Measurements from ENCODE around the gene BRF1. TPM values are rescaled to one million over a fixed set of nuclear protein-coding genes. Genes with fewer than 3 reads are reported as not detected.

BRF1 gene
- total RNA-seq, 1 donor from 2014 or later = 47.7 TPM

GRCh38 chr14:105258846-105259245 lies 42.0 kb downstream of the BRF1 start:
- no peaks in the 10 kb centered on the region for H3K36me3 Mint-ChIP-seq
- no peak for DNase-seq (ENCODE audit: extremely low spot score, unreplicated experiment)
- TF ChIP-seq CTCF (conservative IDR thresholded peaks at IDR 0.05) = no peak
- peak overlapping the region; percentile 66 for H3K27ac Mint-ChIP-seq
- H3K4me3 Mint-ChIP-seq = no peak overlapping the region
- no peaks in the 10 kb centered on the region for H3K9me3 Mint-ChIP-seq
- H3K27me3 Mint-ChIP-seq = no peaks in the 10 kb centered on the region
- H3K4me1 Mint-ChIP-seq (ENCODE audit: unreplicated experiment) = no peaks in the 10 kb centered on the region

DNA sequence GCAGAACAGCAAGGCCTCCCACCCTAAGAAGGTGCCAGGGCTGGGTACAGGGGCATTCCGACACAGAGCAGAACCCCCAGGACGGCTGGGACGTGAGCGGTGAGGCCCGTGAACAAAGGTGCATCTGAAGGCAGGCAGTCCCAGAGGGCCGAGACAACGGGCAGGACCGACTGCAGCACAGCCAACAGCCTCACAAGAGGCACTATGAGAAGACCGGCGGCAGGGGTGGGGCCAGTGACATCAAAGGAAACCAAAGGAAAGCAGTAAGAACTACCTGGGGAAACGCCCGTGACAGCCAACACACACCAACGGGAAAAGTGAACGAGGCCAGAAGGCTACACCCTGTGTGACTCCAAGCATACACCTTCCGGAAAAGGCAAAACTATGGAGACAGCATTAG lies 43.3 kb downstream of the BRF1 start:
- no peak for DNase-seq (ENCODE audit: extremely low spot score, unreplicated experiment)
- no peaks in the 10 kb centered on the region for H3K9me3 Mint-ChIP-seq
- no peak overlapping the region for H3K27ac Mint-ChIP-seq
- H3K27me3 Mint-ChIP-seq = no peaks in the 10 kb centered on the region
- no peaks in the 10 kb centered on the region for H3K4me1 Mint-ChIP-seq (ENCODE audit: unreplicated experiment)
- no peak overlapping the region for H3K4me3 Mint-ChIP-seq
- no peaks in the 10 kb centered on the region for H3K36me3 Mint-ChIP-seq
- no peak for TF ChIP-seq CTCF (conservative IDR thresholded peaks at IDR 0.05)

- H3K27ac Mint-ChIP-seq = no peak overlapping the region
- no peaks in the 10 kb centered on the region for H3K27me3 Mint-ChIP-seq
- no peaks in the 10 kb centered on the region for H3K9me3 Mint-ChIP-seq
- no peaks in the 10 kb centered on the region for H3K36me3 Mint-ChIP-seq
- DNase-seq (ENCODE audit: extremely low spot score, unreplicated experiment) = no peak
- no peak for TF ChIP-seq CTCF (conservative IDR thresholded peaks at IDR 0.05)
- no peak overlapping the region for H3K4me3 Mint-ChIP-seq
- H3K4me1 Mint-ChIP-seq (ENCODE audit: unreplicated experiment) = no peaks in the 10 kb centered on the region
These were observed 44.4 kb downstream of the BRF1 start for GRCh38 chr14:105256292-105256960.

- Mint-ChIP-seq H3K27ac (no peak overlapping the region), H3K27me3 (no peaks in the 10 kb centered on the region), H3K4me3 (no peak overlapping the region), H3K36me3 (no peaks in the 10 kb centered on the region), H3K4me1 (ENCODE audit: unreplicated experiment) (peaks cover 8% of the 10 kb centered on the region), H3K9me3 (no peaks in the 10 kb centered on the region)
- no peak for TF ChIP-seq CTCF (conservative IDR thresholded peaks at IDR 0.05)
- no peak for DNase-seq (ENCODE audit: extremely low spot score, unreplicated experiment)
These were observed 45.7 kb downstream of the BRF1 start for GRCh38 chr14:105255021-105255507.

DNA sequence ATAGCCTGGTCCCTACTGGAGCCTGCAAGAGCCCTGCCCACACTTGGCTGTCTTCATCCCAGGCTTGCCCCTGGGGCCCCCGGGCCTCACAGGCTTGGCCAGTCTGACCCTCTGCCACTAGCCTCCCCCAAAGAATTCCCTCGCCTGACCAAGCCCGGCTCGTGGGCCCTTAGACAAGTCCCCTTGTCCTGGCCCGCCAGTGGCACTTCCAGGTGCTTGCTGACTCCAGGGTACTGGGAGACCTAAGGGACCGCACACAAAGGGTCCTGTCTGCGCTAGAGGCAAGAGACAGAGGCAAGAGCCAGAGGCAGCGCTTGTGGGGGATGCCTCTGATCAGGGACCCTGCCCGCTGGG lies 47.5 kb downstream of the BRF1 start:
- peak; percentile 64 for DNase-seq (ENCODE audit: extremely low spot score, unreplicated experiment)
- H3K27ac Mint-ChIP-seq = no peak overlapping the region
- no peaks in the 10 kb centered on the region for H3K36me3 Mint-ChIP-seq
- peaks cover 12% of the 10 kb centered on the region for H3K4me1 Mint-ChIP-seq (ENCODE audit: unreplicated experiment)
- TF ChIP-seq CTCF (conservative IDR thresholded peaks at IDR 0.05) = no peak
- H3K9me3 Mint-ChIP-seq = no peaks in the 10 kb centered on the region
- H3K27me3 Mint-ChIP-seq = no peaks in the 10 kb centered on the region
- no peak overlapping the region for H3K4me3 Mint-ChIP-seq
